ENCODE results near the gene LGALS3. TPM values are rescaled to one million over a fixed set of nuclear protein-coding genes. Genes with fewer than 3 reads are reported as not detected.
A peak's percentile ranks its signal among the peaks of the same experiment; 100 is the strongest.

Gene LGALS3
- total RNA-seq, 1 donor from 2014 or later, result 17.1 TPM

- Mint-ChIP-seq H3K4me3 (no peak overlapping the region), H3K4me1 (peaks cover 53% of the 10 kb centered on the region), H3K27me3 (ENCODE audit: low read depth) (peaks cover 16% of the 10 kb centered on the region), H3K27ac (no peak overlapping the region), H3K9me3 (no peaks in the 10 kb centered on the region), H3K36me3 (no peaks in the 10 kb centered on the region)
- TF ChIP-seq CTCF (IDR thresholded peaks at IDR 0.05; ENCODE audit: unreplicated experiment), result no peak
- no peak for DNase-seq (ENCODE audit: low spot score in 2 of 2, unreplicated experiment in 2 of 2)
Observed at GRCh38 chr14:55125403-55125802, 3.6 kb upstream of the LGALS3 start.

- Mint-ChIP-seq H3K9me3 (no peaks in the 10 kb centered on the region), H3K27me3 (ENCODE audit: low read depth) (peaks cover 21% of the 10 kb centered on the region), H3K36me3 (no peaks in the 10 kb centered on the region), H3K27ac (no peak overlapping the region), H3K4me3 (no peak overlapping the region), H3K4me1 (peaks cover 47% of the 10 kb centered on the region)
- TF ChIP-seq CTCF (IDR thresholded peaks at IDR 0.05; ENCODE audit: unreplicated experiment), result no peak
- DNase-seq (ENCODE audit: low spot score in 2 of 2, unreplicated experiment in 2 of 2), result no peak
Observed at GRCh38 chr14:55126034-55126433, 3.0 kb upstream of the LGALS3 start.

GRCh38 chr14:55126932-55127459 is 2.1 kb upstream of the LGALS3 start:
- TF ChIP-seq CTCF (IDR thresholded peaks at IDR 0.05; ENCODE audit: unreplicated experiment), result no peak
- no peak overlapping the region for H3K27ac Mint-ChIP-seq
- H3K4me1 Mint-ChIP-seq, result peaks cover 38% of the 10 kb centered on the region
- H3K9me3 Mint-ChIP-seq, result no peaks in the 10 kb centered on the region
- H3K36me3 Mint-ChIP-seq, result no peaks in the 10 kb centered on the region
- H3K4me3 Mint-ChIP-seq, result no peak overlapping the region
- H3K27me3 Mint-ChIP-seq (ENCODE audit: low read depth), result peaks cover 29% of the 10 kb centered on the region
- DNase-seq (ENCODE audit: low spot score in 2 of 2, unreplicated experiment in 2 of 2), result no peak

- DNase-seq (ENCODE audit: low spot score in 2 of 2, unreplicated experiment in 2 of 2), result no peak
- Mint-ChIP-seq H3K27ac (no peak overlapping the region), H3K36me3 (no peaks in the 10 kb centered on the region), H3K4me1 (peaks cover 33% of the 10 kb centered on the region), H3K4me3 (no peak overlapping the region), H3K27me3 (ENCODE audit: low read depth) (peaks cover 29% of the 10 kb centered on the region), H3K9me3 (no peaks in the 10 kb centered on the region)
- TF ChIP-seq CTCF (IDR thresholded peaks at IDR 0.05; ENCODE audit: unreplicated experiment), result no peak
Observed at GRCh38 chr14:55127460-55127951, 1.5 kb upstream of the LGALS3 start.

- Mint-ChIP-seq H3K36me3 (no peaks in the 10 kb centered on the region), H3K27me3 (ENCODE audit: low read depth) (peaks cover 29% of the 10 kb centered on the region), H3K27ac (peak overlapping the region; percentile 39), H3K9me3 (no peaks in the 10 kb centered on the region), H3K4me1 (peaks cover 23% of the 10 kb centered on the region), H3K4me3 (peak overlapping the region; percentile 70)
- TF ChIP-seq CTCF (IDR thresholded peaks at IDR 0.05; ENCODE audit: unreplicated experiment), result no peak
- no peak for DNase-seq (ENCODE audit: low spot score in 2 of 2, unreplicated experiment in 2 of 2)
Observed at GRCh38 chr14:55128386-55129085, 516 bp upstream of the LGALS3 start.
